ENCODE results near the gene SLX4IP.

DNA sequence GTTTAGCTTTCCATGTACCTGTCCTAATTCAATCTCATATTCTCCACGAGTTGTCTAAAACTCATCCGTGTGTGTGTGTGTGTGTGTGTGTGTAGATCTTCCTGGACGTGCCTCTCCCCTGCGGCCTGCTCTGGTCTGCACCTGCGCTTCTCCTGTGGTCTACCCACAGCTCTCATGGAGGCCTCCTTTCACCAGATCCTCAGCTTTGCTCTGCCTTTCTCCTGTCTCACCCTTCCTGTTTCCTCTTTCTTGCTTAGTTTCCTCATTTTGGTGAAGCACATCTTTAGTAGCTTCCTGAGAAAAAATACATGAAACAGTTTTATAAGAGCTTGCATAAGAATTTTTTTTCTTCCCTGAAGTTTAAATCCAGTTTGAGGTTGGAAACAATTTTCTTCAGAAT is 18.1 kb downstream of the SLX4IP start:
- TF ChIP-seq SIN3A (IDR thresholded peaks at IDR 0.05; ENCODE audit: borderline replicate concordance, insufficient read depth, low read length) (no peak), POLR2AphosphoS5 (IDR thresholded peaks at IDR 0.05; ENCODE audit: low read depth, low read length) (no peak), TAF1 (IDR thresholded peaks at IDR 0.05; ENCODE audit: borderline replicate concordance, insufficient read depth, low read length) (no peak), FOXP2 (optimal IDR thresholded peaks at IDR 0.05; ENCODE audit: borderline replicate concordance, extremely low read depth, extremely low read length, insufficient read depth) (no peak)
- TF ChIP-seq, protein P1, sequence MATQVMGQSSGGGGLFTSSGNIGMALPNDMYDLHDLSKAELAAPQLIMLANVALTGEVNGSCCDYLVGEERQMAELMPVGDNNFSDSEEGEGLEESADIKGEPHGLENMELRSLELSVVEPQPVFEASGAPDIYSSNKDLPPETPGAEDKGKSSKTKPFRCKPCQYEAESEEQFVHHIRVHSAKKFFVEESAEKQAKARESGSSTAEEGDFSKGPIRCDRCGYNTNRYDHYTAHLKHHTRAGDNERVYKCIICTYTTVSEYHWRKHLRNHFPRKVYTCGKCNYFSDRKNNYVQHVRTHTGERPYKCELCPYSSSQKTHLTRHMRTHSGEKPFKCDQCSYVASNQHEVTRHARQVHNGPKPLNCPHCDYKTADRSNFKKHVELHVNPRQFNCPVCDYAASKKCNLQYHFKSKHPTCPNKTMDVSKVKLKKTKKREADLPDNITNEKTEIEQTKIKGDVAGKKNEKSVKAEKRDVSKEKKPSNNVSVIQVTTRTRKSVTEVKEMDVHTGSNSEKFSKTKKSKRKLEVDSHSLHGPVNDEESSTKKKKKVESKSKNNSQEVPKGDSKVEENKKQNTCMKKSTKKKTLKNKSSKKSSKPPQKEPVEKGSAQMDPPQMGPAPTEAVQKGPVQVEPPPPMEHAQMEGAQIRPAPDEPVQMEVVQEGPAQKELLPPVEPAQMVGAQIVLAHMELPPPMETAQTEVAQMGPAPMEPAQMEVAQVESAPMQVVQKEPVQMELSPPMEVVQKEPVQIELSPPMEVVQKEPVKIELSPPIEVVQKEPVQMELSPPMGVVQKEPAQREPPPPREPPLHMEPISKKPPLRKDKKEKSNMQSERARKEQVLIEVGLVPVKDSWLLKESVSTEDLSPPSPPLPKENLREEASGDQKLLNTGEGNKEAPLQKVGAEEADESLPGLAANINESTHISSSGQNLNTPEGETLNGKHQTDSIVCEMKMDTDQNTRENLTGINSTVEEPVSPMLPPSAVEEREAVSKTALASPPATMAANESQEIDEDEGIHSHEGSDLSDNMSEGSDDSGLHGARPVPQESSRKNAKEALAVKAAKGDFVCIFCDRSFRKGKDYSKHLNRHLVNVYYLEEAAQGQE (IDR thresholded peaks at IDR 0.05; ENCODE audit: insufficient read depth in 1 of 2, low read depth in 2 of 2, low read length in 2 of 2) = no peak

Measured in PFSK-1 (cell line).